ENCODE results near the gene NPDC1.
"Not testable (repeated sequence)": the region's sequence is repeated elsewhere in the genome, so short reads cannot be mapped to it uniquely, and the experiment has no call there.

Gene NPDC1

DNA sequence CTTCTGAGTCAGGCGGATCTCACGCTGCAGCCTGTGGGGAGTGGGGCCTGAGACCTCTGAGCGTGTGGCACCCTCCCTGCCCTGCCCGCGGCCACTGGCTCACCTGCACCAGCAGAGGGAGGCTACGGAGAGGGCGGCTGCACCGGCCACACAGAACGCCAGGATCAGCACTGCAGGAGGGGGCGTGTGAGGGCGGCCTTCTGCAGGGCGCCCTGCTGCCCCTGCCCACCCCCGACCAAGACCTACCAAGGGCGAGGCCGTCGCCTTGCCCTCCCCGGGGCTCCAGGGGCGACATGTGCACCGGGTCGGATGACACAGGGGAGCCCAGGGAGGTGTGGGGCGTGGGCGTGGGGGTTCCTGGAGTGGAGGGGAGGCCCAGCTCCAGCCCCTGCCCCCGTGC lies 5.4 kb downstream of the NPDC1 start:
- no peak for DNase-seq (ENCODE audit: low read depth, low spot score)

DNA sequence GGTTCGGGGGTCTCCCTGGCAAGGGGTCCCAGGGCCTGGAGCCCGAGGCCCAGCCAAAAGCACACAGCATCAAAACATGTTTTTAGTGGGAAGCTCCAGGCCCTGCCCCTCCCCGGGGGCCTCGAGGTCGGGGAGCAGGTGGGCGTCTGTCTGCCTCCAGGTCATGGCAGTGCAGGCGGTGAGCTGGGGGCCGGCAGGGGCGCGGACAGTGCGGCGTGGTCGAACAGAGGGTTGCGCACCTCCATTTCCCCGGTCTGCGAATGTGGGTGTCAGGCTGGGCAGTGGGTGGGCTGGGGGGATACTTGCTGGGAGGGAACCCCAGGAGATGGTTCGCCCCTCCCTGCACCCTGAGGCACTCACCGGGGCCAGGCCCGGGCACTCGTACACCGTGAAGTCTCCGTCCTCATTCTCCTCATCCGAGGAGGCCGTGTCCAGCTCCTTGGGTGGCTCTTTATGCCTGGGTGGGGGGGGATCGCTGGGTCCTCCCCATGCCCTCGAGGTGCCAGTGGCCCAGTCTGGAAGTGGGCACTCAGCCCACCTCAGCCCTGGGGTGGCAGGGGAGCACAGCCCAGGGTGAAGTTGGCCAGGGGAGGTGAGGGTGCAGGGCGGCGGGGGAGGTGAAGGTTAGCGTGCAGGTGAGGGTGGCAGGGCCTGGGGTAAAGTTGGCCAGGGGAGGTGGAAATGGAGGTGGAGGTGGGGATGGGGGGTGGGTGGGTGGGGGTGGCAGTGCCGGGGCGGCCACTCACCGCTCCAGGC lies 6.2 kb downstream of the NPDC1 start:
- no peak for DNase-seq (ENCODE audit: low read depth, low spot score)

DNA sequence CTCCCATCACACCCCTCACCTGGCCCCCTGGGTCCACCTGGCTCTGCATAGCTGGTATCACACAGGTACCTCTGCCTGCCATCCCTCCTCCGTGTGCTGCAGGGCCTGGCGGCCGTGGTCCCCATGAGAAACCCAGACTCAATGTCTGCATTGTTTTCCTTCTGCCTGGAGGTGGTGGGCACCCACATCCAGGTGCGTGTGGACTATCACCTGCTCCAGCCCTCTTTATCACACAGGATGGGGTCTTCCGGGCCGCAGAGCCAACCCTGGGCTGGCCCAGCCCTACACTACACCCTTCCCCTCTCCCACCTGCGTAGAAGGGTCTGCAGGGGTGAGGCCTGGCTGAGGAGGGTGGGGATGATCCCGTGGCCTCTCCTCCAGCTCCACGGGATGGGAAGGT lies 7.1 kb downstream of the NPDC1 start:
- no peak for DNase-seq (ENCODE audit: low read depth, low spot score)

DNA sequence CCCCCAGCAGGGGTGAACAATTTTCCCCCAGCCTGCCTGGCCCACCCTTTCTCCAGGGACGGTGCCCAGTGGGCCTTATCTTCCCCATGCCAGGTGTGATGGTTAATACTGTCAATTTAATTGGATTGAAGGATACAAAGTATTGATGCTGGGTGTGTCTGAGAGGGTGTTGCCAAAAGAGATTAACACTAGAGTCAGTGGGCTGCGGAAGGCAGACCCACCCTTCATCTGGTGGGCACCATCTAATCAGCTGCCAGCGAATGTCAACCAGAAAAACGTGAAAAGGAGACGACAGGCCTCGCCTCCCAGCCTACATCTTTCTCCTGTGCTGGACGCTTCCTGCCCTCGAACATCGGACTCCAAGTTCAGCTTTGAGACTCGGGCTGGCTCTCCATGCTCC lies 8.5 kb downstream of the NPDC1 start:
- no peak for DNase-seq (ENCODE audit: low read depth, low spot score)

DNA sequence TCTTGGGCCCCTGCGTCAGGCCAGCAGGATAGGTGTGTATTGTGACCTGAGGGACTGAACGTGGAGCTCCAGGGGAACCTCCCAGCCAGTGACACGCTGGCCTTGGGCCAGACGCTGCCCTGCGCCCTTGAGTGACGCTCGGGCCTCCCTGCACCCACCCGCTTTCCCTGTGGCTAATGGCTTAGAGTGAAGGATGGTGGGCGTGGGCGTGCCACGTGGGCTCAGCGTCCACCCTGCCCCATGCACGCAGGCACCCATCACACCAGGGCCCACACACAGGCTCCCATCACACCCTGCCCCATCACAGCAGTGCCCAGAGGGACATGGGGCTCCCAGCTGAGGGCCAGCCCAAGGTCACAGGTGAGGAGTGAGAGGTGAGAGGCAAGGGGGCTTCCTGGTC lies 8.9 kb downstream of the NPDC1 start:
- no peak for DNase-seq (ENCODE audit: low read depth, low spot score)

DNA sequence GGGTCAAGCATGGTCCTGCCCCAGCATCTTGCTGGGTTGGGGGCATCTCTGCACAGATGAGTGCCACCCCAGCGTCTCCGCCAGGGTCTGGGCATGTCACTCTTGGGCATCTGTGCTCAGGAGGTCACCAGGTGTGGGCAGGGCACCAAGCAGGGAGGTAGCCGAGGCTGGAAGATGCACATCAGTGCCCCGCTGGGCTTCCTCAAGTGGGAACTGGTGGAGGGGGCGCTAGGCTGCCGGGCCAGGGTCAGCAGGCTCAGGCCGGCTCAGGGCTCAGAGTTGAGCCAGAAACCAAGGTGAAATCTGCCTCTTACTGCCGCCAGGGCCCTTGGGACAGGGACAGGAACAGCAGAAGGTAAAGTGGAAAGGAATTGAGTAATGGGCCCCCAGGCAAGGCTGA lies 10.0 kb downstream of the NPDC1 start:
- DNase-seq (ENCODE audit: low read depth, low spot score): no peak

DNA sequence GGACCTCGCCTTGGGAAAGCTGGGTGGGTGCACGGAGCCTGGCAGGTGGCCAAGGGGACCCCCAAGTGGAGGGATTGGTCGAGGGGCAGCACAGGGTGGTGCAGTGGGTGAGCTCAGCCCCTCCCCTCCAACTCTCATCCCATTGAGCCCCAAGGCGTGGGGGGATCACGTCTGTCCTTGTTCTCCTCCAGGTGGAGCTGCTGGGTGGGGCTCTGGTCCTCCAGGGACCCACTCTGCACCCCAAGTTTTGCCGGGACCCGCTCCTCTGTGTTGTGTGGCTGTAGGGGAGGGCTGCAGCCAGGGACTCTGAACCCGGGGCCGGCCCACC lies 10.5 kb downstream of the NPDC1 start:
- DNase-seq (ENCODE audit: low read depth, low spot score): no peak

DNA sequence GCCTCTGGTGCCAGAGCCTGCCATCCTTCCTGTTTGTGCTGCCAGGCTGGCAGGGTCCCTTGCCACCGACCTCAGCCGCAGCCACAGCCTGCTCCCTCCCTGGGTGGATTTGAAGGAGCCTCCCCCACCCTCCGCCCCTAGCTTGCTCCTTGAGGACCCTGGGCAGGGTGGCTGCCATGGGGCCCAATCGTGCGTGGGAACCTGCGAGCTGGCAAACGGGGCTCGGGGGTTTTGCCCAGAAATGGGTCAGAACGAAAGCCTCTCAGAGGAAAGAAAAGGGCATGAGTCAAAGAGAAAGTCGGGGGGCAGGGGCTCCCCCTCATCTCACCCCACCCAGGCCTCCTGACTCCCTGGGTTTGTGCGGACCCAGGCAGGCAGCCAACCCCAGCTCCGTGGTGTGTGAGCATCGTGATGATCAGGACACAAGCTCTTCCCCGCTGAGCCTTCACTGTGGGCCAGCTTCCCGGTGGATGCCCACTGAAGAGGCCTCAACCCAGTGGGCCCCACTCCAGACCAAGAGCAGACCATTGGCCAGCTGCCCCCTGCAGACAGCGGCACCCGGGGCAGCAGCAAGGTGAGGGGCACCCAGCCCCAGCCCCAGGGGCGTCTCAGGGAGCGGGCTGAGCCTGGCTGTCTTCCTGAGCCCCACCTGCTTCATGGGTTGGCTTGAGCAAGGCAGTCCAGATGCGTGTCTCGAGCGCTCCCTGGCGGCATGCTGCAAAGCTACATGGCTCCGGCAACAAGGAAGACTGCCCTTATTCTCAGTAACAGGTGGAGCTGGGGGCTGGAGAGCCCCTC lies 11.1 kb downstream of the NPDC1 start:
- DNase-seq (ENCODE audit: low read depth, low spot score): peak; percentile 90

DNA sequence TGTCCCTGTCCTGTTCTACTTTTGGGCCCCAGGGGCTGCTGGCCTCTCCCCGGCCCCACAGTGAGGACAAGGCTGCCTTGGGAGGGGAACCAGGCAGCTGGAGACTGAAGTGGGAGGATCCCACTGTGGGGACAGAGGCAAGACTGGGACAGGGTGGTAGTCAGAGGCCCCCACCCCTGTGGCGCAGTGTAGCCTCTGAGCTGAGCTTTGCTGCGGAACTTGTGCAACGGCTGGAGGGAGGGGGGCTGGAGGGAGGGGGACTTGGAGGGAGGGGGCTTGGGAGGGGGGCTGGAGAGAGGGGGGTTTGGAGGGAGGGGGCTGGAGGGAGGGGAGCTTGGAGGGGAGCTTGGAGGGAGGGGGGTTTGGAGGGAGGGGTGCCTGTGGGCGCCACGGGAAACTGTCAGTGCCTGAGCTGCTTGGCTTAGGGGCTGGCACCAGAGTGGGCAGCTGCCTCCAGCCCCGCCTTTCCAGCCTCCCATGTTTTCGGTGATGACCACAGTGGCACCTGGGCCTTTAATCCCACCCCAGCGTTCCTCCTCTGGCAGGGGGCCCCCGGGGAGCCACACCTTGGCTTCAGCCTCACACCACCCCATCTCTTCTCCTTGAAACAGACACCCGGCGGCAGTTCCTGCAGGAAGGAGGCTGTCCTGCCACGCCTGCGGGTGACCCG lies 11.8 kb downstream of the NPDC1 start:
- DNase-seq (ENCODE audit: low read depth, low spot score): no peak

DNA sequence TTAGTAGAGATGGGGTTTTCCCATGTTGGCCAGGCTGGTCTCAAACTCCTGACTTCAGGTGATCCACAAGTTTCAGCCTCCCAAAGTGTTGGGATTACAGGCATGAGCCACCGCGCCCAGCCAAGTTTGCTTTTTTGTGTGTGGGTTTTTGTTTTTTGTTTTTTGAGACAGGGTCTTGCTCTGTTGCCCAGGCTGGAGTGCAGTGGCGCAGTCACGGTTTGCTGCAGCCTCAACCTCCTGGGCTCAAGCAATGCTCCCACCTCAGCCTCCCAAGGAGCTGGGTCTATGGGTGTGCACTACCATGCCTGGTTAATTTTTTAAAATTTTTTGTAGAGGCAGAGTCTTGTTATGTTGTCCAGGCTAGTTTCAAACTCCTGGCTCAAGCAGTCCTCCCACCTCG lies 12.5 kb downstream of the NPDC1 start:
- not testable (repeated sequence) for DNase-seq (ENCODE audit: low read depth, low spot score)

DNA sequence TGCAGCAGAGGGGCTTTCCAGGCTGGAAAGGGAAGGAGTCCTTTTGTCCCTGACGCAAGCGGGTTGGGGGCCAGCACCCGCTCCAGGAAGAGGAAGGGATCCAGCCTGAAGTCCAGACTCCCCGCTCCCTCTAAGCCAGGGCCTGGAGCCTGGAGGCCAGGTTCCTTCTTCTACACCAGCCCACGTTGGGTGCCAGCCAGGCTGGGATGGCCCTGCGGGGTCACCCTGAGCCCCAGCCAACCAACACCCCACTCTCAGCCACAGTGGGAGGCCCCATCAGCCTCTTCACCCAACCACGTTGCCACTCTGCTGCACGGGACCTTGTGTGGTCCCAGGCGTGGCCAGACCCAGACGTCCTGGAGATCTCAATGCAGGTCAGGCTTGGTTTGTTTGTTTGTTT lies 13.1 kb downstream of the NPDC1 start:
- DNase-seq (ENCODE audit: low read depth, low spot score): no peak

DNA sequence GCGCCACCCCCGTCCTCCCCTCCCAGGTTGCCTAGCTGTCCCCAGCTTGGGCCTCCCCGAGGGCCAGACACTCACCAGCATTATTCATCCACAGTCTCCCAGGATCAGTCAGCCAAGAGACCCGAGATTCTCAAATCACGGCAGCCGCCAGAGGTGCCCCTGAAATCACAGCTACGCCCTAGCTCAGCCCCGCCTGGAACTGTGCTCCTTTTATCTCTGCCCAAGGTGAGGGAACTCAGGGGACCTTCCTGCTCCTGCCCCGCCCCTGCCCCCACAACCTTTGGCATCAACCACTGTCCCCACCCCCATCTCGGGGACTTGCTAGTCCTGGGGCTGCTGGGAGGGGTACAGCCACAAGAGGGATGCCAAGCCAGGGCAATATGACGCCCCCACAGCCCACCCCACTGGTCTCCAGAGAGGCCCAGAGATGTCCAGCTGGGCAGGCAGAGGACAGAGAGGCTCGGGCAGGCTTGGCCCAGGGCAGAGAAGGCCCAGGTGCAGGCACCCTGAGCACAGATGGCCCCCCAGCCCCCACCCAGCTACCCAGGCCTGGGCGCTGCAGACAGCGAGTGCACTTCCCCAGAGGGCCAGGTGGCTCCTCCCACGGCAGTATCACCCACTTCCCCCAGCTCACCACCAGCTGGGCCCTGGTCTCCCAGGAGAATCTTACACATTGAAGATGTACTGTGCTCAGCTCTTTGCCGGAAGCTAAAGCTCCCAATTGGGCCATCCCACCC lies 13.9 kb downstream of the NPDC1 start, which contains the start of gene FUT7:
FUT7 (minus strand) TSS at position 185 of the 737 bp plus-strand sequence; CDS start at position 88, 97 bp downstream.
- no peak for DNase-seq (ENCODE audit: low read depth, low spot score)

DNA sequence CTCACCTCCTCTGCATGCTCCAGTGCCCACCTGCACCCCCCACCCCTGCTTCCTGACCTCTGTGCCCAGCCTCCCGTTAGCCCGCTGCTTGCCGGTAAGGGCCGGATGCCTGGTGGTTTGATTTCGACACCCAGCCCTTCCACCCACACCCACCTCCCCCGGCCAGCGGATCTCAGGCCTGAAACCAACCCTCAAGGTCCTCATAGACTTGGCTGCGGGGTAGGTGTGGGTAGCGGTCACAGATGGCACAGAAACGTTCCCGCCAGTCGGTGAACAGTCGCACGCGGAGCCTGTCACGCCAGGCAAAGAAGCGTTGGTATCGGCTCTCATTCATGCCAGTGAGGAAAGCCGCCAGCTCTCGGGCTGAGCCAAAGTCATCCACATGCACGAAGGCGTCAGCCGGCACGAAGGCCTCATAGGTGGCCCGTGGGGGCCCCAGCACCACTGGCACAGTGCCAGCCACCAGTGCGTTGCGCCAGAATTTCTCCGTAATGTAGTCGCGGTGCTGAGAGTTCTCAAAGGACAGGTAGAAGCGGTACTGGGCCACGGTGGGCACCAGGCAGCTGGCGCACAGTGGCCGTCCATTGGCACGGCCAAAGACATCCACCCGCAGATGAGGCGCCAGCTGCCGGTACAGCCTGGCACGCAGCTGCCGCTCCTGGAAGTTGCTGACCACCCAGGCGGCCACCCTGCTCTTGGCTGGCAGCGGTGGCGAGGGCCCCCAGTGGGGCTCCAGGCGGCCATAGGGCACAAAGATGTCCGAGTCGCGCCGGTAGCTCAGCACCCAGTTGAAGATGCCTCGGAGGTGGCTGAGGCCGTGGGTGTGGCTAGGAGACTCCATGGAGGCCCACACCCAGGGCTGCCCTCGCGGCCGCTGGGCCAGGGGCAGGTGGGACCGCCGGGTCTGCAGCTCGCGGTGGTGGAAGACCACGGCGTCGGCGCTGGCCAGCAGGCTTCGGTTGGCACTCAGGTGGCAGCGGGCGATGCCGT lies 15.1 kb downstream of the NPDC1 start:
- no peak for DNase-seq (ENCODE audit: low read depth, low spot score)

DNA sequence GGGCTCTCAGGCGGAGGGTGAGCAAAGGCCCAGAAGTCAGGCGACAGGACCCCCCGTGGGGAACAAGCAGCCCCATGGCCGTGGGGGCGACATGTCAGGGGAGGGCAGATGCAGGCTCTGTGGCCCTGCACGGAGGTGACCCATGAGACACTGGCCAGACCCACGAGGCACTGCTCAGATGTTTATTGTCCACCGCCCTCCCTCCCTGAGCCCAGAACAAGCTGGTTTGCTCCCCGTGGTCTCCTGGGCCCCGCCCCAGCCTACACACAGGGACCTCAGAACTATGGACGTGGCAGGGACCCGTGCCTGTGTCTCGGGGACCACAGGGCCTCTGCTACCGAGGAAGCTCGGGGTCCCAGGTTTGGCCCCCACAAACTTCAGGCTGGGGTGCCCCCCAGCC lies 16.0 kb downstream of the NPDC1 start:
- no peak for DNase-seq (ENCODE audit: low read depth, low spot score)

DNA sequence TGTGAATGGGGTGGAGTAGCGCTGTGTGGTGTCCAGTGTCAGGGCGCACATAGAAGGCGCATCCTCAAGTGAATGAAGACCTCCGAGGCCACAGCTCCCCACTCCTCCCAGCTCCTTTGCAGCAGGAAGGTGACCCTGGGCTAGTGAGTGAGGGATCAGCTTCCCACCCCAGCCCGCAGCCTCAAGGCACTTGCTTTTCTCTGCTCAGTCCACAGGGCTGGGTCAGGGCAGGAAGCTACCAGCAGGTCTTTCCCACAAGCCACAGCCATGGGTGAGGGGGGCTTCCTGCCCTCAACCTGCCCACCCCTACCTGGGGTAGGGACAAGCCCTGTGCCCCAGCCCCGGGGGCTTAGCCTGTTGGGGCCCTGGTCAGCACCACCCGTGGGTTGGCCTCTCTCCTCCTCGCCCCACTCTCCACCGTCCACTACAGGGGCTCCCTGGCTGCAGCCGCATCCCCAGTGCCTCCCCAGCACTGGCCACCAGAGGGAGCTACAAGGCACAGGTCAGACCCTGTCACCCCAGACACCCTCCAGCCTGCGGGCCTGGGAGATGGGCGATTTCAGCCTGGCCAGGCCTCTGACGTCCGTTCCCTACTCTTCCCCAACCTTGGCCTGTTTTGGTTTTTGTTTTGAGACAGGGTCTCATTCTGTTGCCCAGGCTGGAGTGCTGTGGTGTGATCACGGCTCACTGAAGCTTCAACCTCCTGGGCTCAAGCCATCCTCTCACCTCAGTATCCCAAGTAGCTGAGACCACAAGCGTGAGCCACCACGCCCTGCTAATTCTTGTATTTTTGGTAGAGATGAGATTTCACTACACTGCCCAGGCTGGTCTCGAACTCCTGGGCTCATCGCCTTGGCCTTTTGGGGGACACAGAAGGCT lies 16.7 kb downstream of the NPDC1 start:
- DNase-seq (ENCODE audit: low read depth, low spot score): peak; percentile 74

DNA sequence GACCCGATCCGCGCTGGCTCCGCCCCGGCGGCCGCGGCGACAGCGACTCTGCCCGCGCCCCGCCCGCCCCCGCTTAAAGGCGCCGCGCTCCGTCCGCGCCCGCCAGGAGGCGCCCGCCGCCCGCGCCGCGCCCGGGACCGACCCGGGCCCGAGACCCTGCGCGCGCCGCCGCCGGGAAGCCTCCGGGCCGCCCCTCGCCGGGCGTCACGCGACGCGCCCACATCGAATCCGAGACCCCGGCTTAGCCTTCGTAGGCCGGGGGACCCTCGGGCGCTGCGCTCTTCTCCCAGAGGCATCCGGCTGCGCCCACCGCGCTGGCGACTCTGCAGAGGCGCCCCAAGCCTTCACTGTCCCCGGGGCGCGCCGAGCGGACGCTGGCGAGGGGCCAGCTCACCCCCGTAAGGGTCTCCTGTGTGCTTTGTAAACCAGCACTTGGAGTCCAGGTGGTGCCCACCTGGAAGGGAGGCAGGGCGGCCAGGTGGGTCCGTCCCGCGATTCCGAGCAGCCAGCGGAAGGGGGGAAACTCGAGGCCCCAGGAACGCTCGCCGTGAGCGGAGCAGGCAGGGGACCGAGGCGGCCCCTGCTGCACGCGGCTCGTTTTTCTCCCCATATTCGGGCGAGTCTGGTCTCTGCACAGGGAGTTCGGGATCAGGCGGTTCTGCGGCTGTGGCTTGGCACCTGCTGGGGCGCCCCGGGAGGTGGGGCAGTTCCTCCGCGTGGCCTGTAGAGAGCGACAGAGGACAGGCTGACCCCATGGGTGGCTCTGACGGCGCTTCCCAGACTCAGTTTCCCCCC lies 17.5 kb downstream of the NPDC1 start:
- DNase-seq (ENCODE audit: low read depth, low spot score): peak; percentile 79

DNA sequence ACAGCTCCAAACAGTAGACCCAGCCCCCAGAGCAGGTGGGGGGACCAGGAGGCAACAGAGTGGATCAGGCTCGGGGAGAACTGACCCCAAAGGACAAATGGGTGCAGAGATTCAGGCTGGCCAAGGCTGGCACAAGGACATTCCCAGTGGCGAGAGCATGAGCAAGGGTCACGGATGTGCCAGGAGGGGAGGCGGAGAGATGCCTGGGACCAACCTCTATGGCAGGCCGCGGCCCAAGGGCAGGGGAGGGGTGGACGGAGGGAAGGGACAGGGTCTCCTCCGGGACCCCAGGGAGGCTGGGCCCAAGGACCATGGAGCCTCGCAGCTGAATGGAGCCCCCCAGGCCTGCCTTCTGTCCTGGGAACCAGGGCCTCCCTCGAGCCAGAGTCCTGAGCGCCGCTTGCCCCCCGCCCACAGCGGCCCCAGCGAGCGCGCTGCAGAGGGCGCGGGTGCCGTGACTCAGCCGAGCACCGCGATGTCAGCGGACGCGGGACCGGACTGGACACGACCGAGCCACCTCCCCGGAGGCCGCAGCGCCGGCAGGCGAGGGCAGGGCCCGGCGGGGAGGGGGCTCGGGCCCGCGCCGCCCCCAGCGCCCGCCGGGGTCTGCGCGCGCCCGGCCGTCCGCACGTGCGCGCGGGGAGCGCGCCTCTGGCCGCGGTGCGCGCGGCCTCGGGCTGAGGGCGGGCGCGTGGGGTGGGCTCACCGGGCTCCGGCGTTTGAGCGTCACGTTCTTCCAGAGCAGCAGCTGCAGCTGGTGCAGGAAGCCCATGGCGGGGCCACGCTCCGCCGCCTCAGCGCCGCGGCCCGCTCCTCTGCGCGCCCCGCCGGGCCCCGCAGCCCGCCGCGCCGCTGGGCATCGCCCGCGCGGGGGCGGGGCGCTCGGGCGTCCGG lies 18.4 kb downstream of the NPDC1 start, which contains the start of gene ABCA2:
ABCA2 (minus strand) TSS at position 869 of the 894 bp plus-strand sequence; CDS start at position 772, 97 bp downstream.
- peak; percentile 57 for DNase-seq (ENCODE audit: low read depth, low spot score)

DNA sequence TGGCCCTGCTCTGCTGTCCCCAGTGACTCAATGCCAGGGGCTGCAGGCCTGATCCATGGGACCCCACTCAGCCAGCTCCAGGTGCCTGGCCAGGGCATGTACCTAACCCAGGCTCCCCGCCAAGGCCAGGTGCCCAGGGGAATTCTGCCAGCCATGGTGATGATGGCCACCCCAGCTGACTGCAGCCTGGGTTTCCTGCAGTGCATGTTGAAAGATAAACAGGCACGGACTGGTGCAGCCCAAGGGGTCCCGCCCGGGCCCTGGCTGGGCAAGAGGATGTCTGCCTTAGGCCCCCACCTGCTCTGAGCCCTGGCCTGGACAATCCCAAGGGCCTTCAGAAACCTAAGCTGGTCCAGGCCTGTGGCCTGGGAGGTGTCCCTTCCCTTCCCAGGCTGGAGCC lies 19.1 kb downstream of the NPDC1 start:
- DNase-seq (ENCODE audit: low read depth, low spot score): no peak
